ENCODE measurements around the gene LMF1.

- TF ChIP-seq CTCF (IDR thresholded peaks at IDR 0.05; ENCODE audit: control extremely low read depth in 1 of 3, insufficient read depth in 1 of 3, low read depth in 1 of 3, low read length in 3 of 3) (no peak), NRF1 (IDR thresholded peaks at IDR 0.05; ENCODE audit: low read depth, low read length) (no peak), SUZ12 (IDR thresholded peaks at IDR 0.05; ENCODE audit: low read length) (peak; percentile 25; the same call in 1 of the 2 replicates), USF2 (IDR thresholded peaks at IDR 0.05; ENCODE audit: low read length) (no peak), RAD21 (IDR thresholded peaks at IDR 0.05 in 1 of 2, conservative IDR thresholded peaks at IDR 0.05 in 1 of 2; ENCODE audit: low read depth in 2 of 2, low read length in 2 of 2) (no peak), POLR2A (IDR thresholded peaks at IDR 0.05; ENCODE audit: control extremely low read depth in 1 of 2, low read depth in 2 of 2, low read length in 2 of 2) (no peak), JUN (IDR thresholded peaks at IDR 0.05; ENCODE audit: low read depth, low read length) (no peak), YY1 (IDR thresholded peaks at IDR 0.05; ENCODE audit: low read depth, low read length) (no peak), POLR2AphosphoS5 (IDR thresholded peaks at IDR 0.05; ENCODE audit: low read depth, low read length) (no peak)
Observed at GRCh38 chr16:969508-970385, 1.0 kb downstream of the LMF1 start.

All from H1 (cell line).